H7 (cell line): ENCODE measurements around the gene CPXM2. TPM values are rescaled to one million over a fixed set of nuclear protein-coding genes. Genes with fewer than 3 reads are reported as not detected.
A peak's percentile ranks its signal among the peaks of the same experiment; 100 is the strongest.

ENCODE experiments used
- DNase-seq: peaks from one replicate; pipeline ENCODE4 v3.0.0; 2012
- H3K27me3 ChIP-seq: 2 replicates; pipeline ENCODE4 v1.6.0; 2011; ENCODE audit warnings: mild to moderate bottlenecking, low read length; ENCODE audit not compliant: control insufficient read depth, insufficient read depth
- H3K36me3 ChIP-seq: replicated peaks from 2 replicates; pipeline ENCODE4 v1.5.1; 2011; ENCODE audit warnings: low read length; ENCODE audit not compliant: control insufficient read depth, insufficient read depth
- H3K4me3 ChIP-seq: 2 replicates; pipeline ENCODE4 v1.5.1; 2011; ENCODE audit warnings: low read depth, mild to moderate bottlenecking, control low read depth, low read length, moderate library complexity; ENCODE audit not compliant: insufficient read depth
- total RNA-seq: library from RNA; depleted of rRNA; stranded (reverse); fragments of >200 nt; shearing (Covaris generic); gene quantifications from 2 replicates; pipeline ENCODE4 v1.2.3, GENCODE V29; 2014

Gene CPXM2
- total RNA-seq, 1 experiment from 2014 or later: 2.9 TPM

GRCh38 chr10:123795846-123796590 lies 95.6 kb downstream of the CPXM2 start:
- no peaks in the 10 kb centered on the region for H3K27me3 ChIP-seq
- no peaks in the 10 kb centered on the region for H3K36me3 ChIP-seq
- H3K4me3 ChIP-seq: no peak overlapping the region
- DNase-seq: peak; percentile 10

- H3K36me3 ChIP-seq: no peaks in the 10 kb centered on the region
- peak; percentile 18 for DNase-seq
- no peak overlapping the region for H3K4me3 ChIP-seq
- no peaks in the 10 kb centered on the region for H3K27me3 ChIP-seq
Measured at GRCh38 chr10:123795196-123795780, 96.3 kb downstream of the CPXM2 start.

GRCh38 chr10:123792248-123792978 lies 99.2 kb downstream of the CPXM2 start:
- Histone ChIP-seq H3K36me3 (no peaks in the 10 kb centered on the region), H3K4me3 (no peak overlapping the region), H3K27me3 (no peaks in the 10 kb centered on the region)
- peak; percentile 6 for DNase-seq

- Histone ChIP-seq H3K36me3 (no peaks in the 10 kb centered on the region), H3K4me3 (no peak overlapping the region), H3K27me3 (peaks cover under 1% of the 10 kb centered on the region; the same call in 1 of the 2 replicates)
- DNase-seq: no peak
Measured at GRCh38 chr10:123790132-123790885, 101.3 kb downstream of the CPXM2 start.

GRCh38 chr10:123788981-123789380 lies 102.6 kb downstream of the CPXM2 start:
- no peaks in the 10 kb centered on the region for H3K36me3 ChIP-seq
- peaks cover 4% of the 10 kb centered on the region; the same call in 1 of the 2 replicates for H3K27me3 ChIP-seq
- peak; percentile 1 for DNase-seq
- no peak overlapping the region for H3K4me3 ChIP-seq

GRCh38 chr10:123787566-123787965 lies 104.0 kb downstream of the CPXM2 start:
- peak; percentile 23 for DNase-seq
- Histone ChIP-seq H3K27me3 (peaks cover 12% of the 10 kb centered on the region), H3K36me3 (no peaks in the 10 kb centered on the region), H3K4me3 (no peak overlapping the region)

- peaks cover 13% of the 10 kb centered on the region for H3K27me3 ChIP-seq
- no peaks in the 10 kb centered on the region for H3K36me3 ChIP-seq
- DNase-seq: peak; percentile 1
- H3K4me3 ChIP-seq: no peak overlapping the region
Measured at GRCh38 chr10:123786896-123787295, 104.7 kb downstream of the CPXM2 start.

- no peaks in the 10 kb centered on the region for H3K36me3 ChIP-seq
- peak; percentile 1 for DNase-seq
- H3K4me3 ChIP-seq: no peak overlapping the region
- H3K27me3 ChIP-seq: peaks cover 17% of the 10 kb centered on the region
Measured at GRCh38 chr10:123786306-123786705, 105.3 kb downstream of the CPXM2 start.

- H3K27me3 ChIP-seq: peaks cover 30% of the 10 kb centered on the region
- peak; percentile 2 for DNase-seq
- no peaks in the 10 kb centered on the region for H3K36me3 ChIP-seq
- H3K4me3 ChIP-seq: no peak overlapping the region
Measured at GRCh38 chr10:123784646-123785045, 107.0 kb downstream of the CPXM2 start.

- H3K36me3 ChIP-seq: no peaks in the 10 kb centered on the region
- H3K4me3 ChIP-seq: no peak overlapping the region
- peaks cover 30% of the 10 kb centered on the region for H3K27me3 ChIP-seq
- DNase-seq: no peak
Measured at GRCh38 chr10:123784216-123784615, 107.4 kb downstream of the CPXM2 start.

- Histone ChIP-seq H3K27me3 (peaks cover 30% of the 10 kb centered on the region), H3K36me3 (no peaks in the 10 kb centered on the region), H3K4me3 (no peak overlapping the region)
- no peak for DNase-seq
Measured at GRCh38 chr10:123783296-123783695, 108.3 kb downstream of the CPXM2 start.

- H3K36me3 ChIP-seq: no peaks in the 10 kb centered on the region
- H3K4me3 ChIP-seq: no peak overlapping the region
- no peak for DNase-seq
- peaks cover 30% of the 10 kb centered on the region for H3K27me3 ChIP-seq
Measured at GRCh38 chr10:123782549-123782948, 109.1 kb downstream of the CPXM2 start.

- Histone ChIP-seq H3K36me3 (no peaks in the 10 kb centered on the region), H3K27me3 (peaks cover 30% of the 10 kb centered on the region), H3K4me3 (no peak overlapping the region)
- no peak for DNase-seq
Measured at GRCh38 chr10:123781956-123782500, 109.6 kb downstream of the CPXM2 start.

GRCh38 chr10:123781324-123781900 lies 110.2 kb downstream of the CPXM2 start:
- Histone ChIP-seq H3K4me3 (no peak overlapping the region), H3K36me3 (no peaks in the 10 kb centered on the region), H3K27me3 (peaks cover 30% of the 10 kb centered on the region)
- no peak for DNase-seq
